Measurements from ENCODE around the gene SP7.

GRCh38 chr12:53299101-53299453 lies 37.1 kb downstream of the SP7 start:
- TF ChIP-seq NANOG (IDR thresholded peaks at IDR 0.05; ENCODE audit: borderline replicate concordance) (no peak), CTCF (conservative IDR thresholded peaks at IDR 0.05; ENCODE audit: low read depth in 2 of 2) (no peak), EZH2 (IDR thresholded peaks at IDR 0.05; ENCODE audit: low read depth, unreplicated experiment) (no peak), JUNB (IDR thresholded peaks at IDR 0.05; ENCODE audit: unreplicated experiment) (no peak), POLR2AphosphoS5 (IDR thresholded peaks at IDR 0.05; ENCODE audit: low read depth) (no peak), EZH2phosphoT487 (IDR thresholded peaks at IDR 0.05; ENCODE audit: unreplicated experiment) (no peak), ETS1 (IDR thresholded peaks at IDR 0.05) (no peak), ZNF331 (CRISPR knock-in tag; IDR thresholded peaks at IDR 0.05; ENCODE audit: low read depth) (no peak), REST (IDR thresholded peaks at IDR 0.05; ENCODE audit: unreplicated experiment) (no peak), ZNF114 (CRISPR knock-in tag; IDR thresholded peaks at IDR 0.05) (no peak)
